Endothelial cell (in vitro differentiated cells): ENCODE measurements around the gene ALDH16A1. TPM values are rescaled to one million over a fixed set of nuclear protein-coding genes. Genes with fewer than 3 reads are reported as not detected.

Source experiments
- DNase-seq: peaks from one replicate; pipeline ENCODE4 v3.0.0; 2021; ENCODE audit warnings: low spot score
- H3K27ac Mint-ChIP-seq: one replicate; pipeline ENCODE4 v1.8.0; 2021; ENCODE audit warnings: mixed read lengths, inconsistent platforms; ENCODE audit not compliant: unreplicated experiment
- H3K27me3 Mint-ChIP-seq: one replicate; pipeline ENCODE4 v1.8.0; 2021; ENCODE audit warnings: mild to moderate bottlenecking, moderate library complexity, mixed read lengths, inconsistent platforms; ENCODE audit not compliant: unreplicated experiment
- H3K36me3 Mint-ChIP-seq: one replicate; pipeline ENCODE4 v1.8.0; 2021; ENCODE audit warnings: mild to moderate bottlenecking, low read depth, mixed read lengths, inconsistent platforms; ENCODE audit not compliant: unreplicated experiment
- H3K4me1 Mint-ChIP-seq: one replicate; pipeline ENCODE4 v1.8.0; 2021; ENCODE audit warnings: mild to moderate bottlenecking, mixed read lengths, inconsistent platforms; ENCODE audit not compliant: unreplicated experiment
- H3K4me3 Mint-ChIP-seq: one replicate; pipeline ENCODE4 v1.8.0; 2021; ENCODE audit warnings: mild to moderate bottlenecking, mixed read lengths, inconsistent platforms; ENCODE audit not compliant: unreplicated experiment
- H3K9me3 Mint-ChIP-seq: one replicate; pipeline ENCODE4 v1.8.0; 2021; ENCODE audit warnings: mixed read lengths, inconsistent platforms; ENCODE audit not compliant: unreplicated experiment
- CTCF ChIP-seq: fragments of 200-600 bp; sonication (generic); IDR thresholded peaks from one replicate; pipeline ENCODE4 v1.5.0; 2021; ENCODE audit warnings: antibody characterized with exemption; ENCODE audit not compliant: unreplicated experiment
- total RNA-seq: library from RNA; stranded (reverse); fragmentation: NEBNext Ultra II Directional; extraction: Animal tissue kit (Norgen Biotek cat#: 25700); gene quantifications from one replicate; pipeline ENCODE4 v1.2.1, GENCODE V29; 2021; ENCODE audit not compliant: unreplicated experiment

ALDH16A1 gene
- total RNA-seq, 1 donor from 2014 or later: 49.6 TPM

- no peak for TF ChIP-seq CTCF
- Mint-ChIP-seq H3K4me3 (no peak overlapping the region), H3K36me3 (peaks cover 14% of the 10 kb centered on the region), H3K9me3 (no peaks in the 10 kb centered on the region), H3K27me3 (peaks cover 17% of the 10 kb centered on the region), H3K27ac (no peak overlapping the region), H3K4me1 (peaks cover 23% of the 10 kb centered on the region)
- DNase-seq: no peak
These were observed 32.8 kb upstream of the ALDH16A1 start for GRCh38 chr19:49420227-49420626.

GRCh38 chr19:49421039-49421877 is 31.8 kb upstream of the ALDH16A1 start:
- DNase-seq: peak; percentile 69
- TF ChIP-seq CTCF: no peak
- Mint-ChIP-seq H3K4me1 (peaks cover 26% of the 10 kb centered on the region), H3K36me3 (peaks cover 14% of the 10 kb centered on the region), H3K27ac (no peak overlapping the region), H3K4me3 (peak overlapping the region; percentile 62), H3K9me3 (no peaks in the 10 kb centered on the region), H3K27me3 (peaks cover 15% of the 10 kb centered on the region)

- DNase-seq: no peak
- peaks cover 32% of the 10 kb centered on the region for H3K4me1 Mint-ChIP-seq
- no peak for TF ChIP-seq CTCF
- H3K27me3 Mint-ChIP-seq: peaks cover 20% of the 10 kb centered on the region
- no peaks in the 10 kb centered on the region for H3K9me3 Mint-ChIP-seq
- H3K27ac Mint-ChIP-seq: no peak overlapping the region
- H3K4me3 Mint-ChIP-seq: peak overlapping the region; percentile 27
- peaks cover 16% of the 10 kb centered on the region for H3K36me3 Mint-ChIP-seq
These were observed 31.2 kb upstream of the ALDH16A1 start for GRCh38 chr19:49421878-49422202.

GRCh38 chr19:49422407-49423070 is 30.5 kb upstream of the ALDH16A1 start:
- H3K4me1 Mint-ChIP-seq: peaks cover 34% of the 10 kb centered on the region
- peak; percentile 75 for DNase-seq

More at GRCh38 chr19:49422407-49423070, 30.5 kb upstream of the ALDH16A1 start:
- H3K36me3 Mint-ChIP-seq: peaks cover 22% of the 10 kb centered on the region
- peak overlapping the region; percentile 80 for H3K4me3 Mint-ChIP-seq
- peaks cover 25% of the 10 kb centered on the region for H3K27me3 Mint-ChIP-seq
- peak; percentile 76 for TF ChIP-seq CTCF
- peak overlapping the region; percentile 48 for H3K27ac Mint-ChIP-seq
- H3K9me3 Mint-ChIP-seq: no peaks in the 10 kb centered on the region
